Measurements from ENCODE around the gene ANKS3. TPM values are rescaled to one million over a fixed set of nuclear protein-coding genes. Genes with fewer than 3 reads are reported as not detected.
A peak's percentile ranks its signal among the peaks of the same experiment; 100 is the strongest.

Gene ANKS3
- total and polyA plus RNA-seq, 2 of the 8 experiments (the other 6 are each of a cell fraction or from before 2014, with no cell fraction given) = 15.5 to 23.9 TPM

- TF ChIP-seq HDAC2 (IDR thresholded peaks at IDR 0.05; ENCODE audit: borderline replicate concordance in 1 of 2, low read depth in 2 of 2, low read length in 2 of 2) (peak in 1 of 2 experiments; percentile 70; a peak in 1 of 4 replicates), EGR1 (IDR thresholded peaks at IDR 0.05; ENCODE audit: borderline replicate concordance, low read depth, low read length) (0 out of 2 replicates have a peak, but pooled peaks have one; percentile 23), EZH2 (IDR thresholded peaks at IDR 0.05; ENCODE audit: low read depth, low read length, severe bottlenecking) (no peak), GABPA (IDR thresholded peaks at IDR 0.05; ENCODE audit: borderline replicate concordance, insufficient read depth, low read length) (peak; percentile 73; the same call in 1 of the 2 replicates), USF2 (IDR thresholded peaks at IDR 0.05; ENCODE audit: low read length) (no peak; the same call in 1 of the 2 replicates), NRF1 (IDR thresholded peaks at IDR 0.05; ENCODE audit: low read depth, low read length) (peak; percentile 76), KDM1A (IDR thresholded peaks at IDR 0.05; ENCODE audit: borderline replicate concordance, low read length) (peak; percentile 95), TBP (IDR thresholded peaks at IDR 0.05; ENCODE audit: low read depth, low read length) (peak; percentile 46; the same call in 1 of the 2 replicates), BRCA1 (IDR thresholded peaks at IDR 0.05; ENCODE audit: low read depth, low read length) (peak; percentile 86)
These were observed 34.7 kb upstream of the ANKS3 start (continued) for GRCh38 chr16:4768549-4769305.

All from H1 (cell line).